ENCODE data around the gene PRSS50.
A peak's percentile ranks its signal among the peaks of the same experiment; 100 is the strongest.

Gene PRSS50

GRCh38 chr3:46695177-46695961 is 22.3 kb downstream of the PRSS50 start:
- H3K27ac ChIP-seq: peak overlapping the region; percentile 89 to 95

GRCh38 chr3:46694520-46694919 is 23.1 kb downstream of the PRSS50 start:
- TF ChIP-seq CTCF (IDR thresholded peaks at IDR 0.05): no peak
- H3K4me3 ChIP-seq: peak overlapping the region; percentile 85
- peak overlapping the region; percentile 89 to 95 for H3K27ac ChIP-seq
- DNase-seq (ENCODE audit: low spot score): no peak

More at GRCh38 chr3:46695177-46695961, 22.3 kb downstream of the PRSS50 start:
- no peak for TF ChIP-seq CTCF (IDR thresholded peaks at IDR 0.05)
- DNase-seq (ENCODE audit: low spot score): no peak
- H3K4me3 ChIP-seq: no peak overlapping the region

GRCh38 chr3:46693892-46694226 is 23.8 kb downstream of the PRSS50 start:
- Histone ChIP-seq H3K27ac (peak overlapping the region; percentile 89 to 95), H3K4me3 (peak overlapping the region; percentile 85)
- DNase-seq (ENCODE audit: low spot score): peak; percentile 81
- no peak for TF ChIP-seq CTCF (IDR thresholded peaks at IDR 0.05)

GRCh38 chr3:46693038-46693891 is 24.4 kb downstream of the PRSS50 start, which contains the start of gene ALS2CL:
Gene ALS2CL (minus strand): TSS chr3:46693679. CDS start chr3:46689440, 4,239 bp downstream.
- Histone ChIP-seq H3K27ac (peak within 1 kb of the TSS; percentile 89 to 95), H3K4me3 (peak within 1 kb of the TSS; percentile 85)
- TF ChIP-seq CTCF (IDR thresholded peaks at IDR 0.05): no peak
- DNase-seq (ENCODE audit: low spot score): peak; percentile 89

GRCh38 chr3:46692566-46692990 is 25.1 kb downstream of the PRSS50 start:
- no peak for DNase-seq (ENCODE audit: low spot score)
- TF ChIP-seq CTCF (IDR thresholded peaks at IDR 0.05): no peak
- Histone ChIP-seq H3K27ac (peak overlapping the region; percentile 89 to 95), H3K4me3 (peak overlapping the region; percentile 85)

- no peak overlapping the region for H3K4me3 ChIP-seq
- no peak for DNase-seq (ENCODE audit: low spot score)
- TF ChIP-seq CTCF (IDR thresholded peaks at IDR 0.05): no peak
- no peak overlapping the region for H3K27ac ChIP-seq
Observed at GRCh38 chr3:46690798-46691197, 26.9 kb downstream of the PRSS50 start.
